ENCODE measurements around the gene POU6F2.

Gene POU6F2

GRCh38 chr7:39128287-39128843 is 150.7 kb downstream of the POU6F2 start:
- no peak for DNase-seq (ENCODE audit: low read depth in 2 of 2)

GRCh38 chr7:39130274-39130673 is 152.6 kb downstream of the POU6F2 start:
- DNase-seq (ENCODE audit: low read depth in 2 of 2), result no peak

- no peak for DNase-seq (ENCODE audit: low read depth in 2 of 2)
Measured at GRCh38 chr7:39130857-39131526, 153.3 kb downstream of the POU6F2 start.

- DNase-seq (ENCODE audit: low read depth in 2 of 2), result no peak
Measured at GRCh38 chr7:39132306-39132705, 154.6 kb downstream of the POU6F2 start.

- no peak for DNase-seq (ENCODE audit: low read depth in 2 of 2)
Measured at GRCh38 chr7:39133088-39133487, 155.4 kb downstream of the POU6F2 start.

GRCh38 chr7:39137480-39137879 is 159.8 kb downstream of the POU6F2 start:
- no peak for DNase-seq (ENCODE audit: low read depth in 2 of 2)

- no peak for DNase-seq (ENCODE audit: low read depth in 2 of 2)
Measured at GRCh38 chr7:39142750-39143149, 165.0 kb downstream of the POU6F2 start.

GRCh38 chr7:39144420-39144819 is 166.7 kb downstream of the POU6F2 start:
- DNase-seq (ENCODE audit: low read depth in 2 of 2), result no peak

GRCh38 chr7:39145283-39145682 is 167.6 kb downstream of the POU6F2 start:
- no peak for DNase-seq (ENCODE audit: low read depth in 2 of 2)

- DNase-seq (ENCODE audit: low read depth in 2 of 2), result no peak
Measured at GRCh38 chr7:39145935-39146334, 168.2 kb downstream of the POU6F2 start.

GRCh38 chr7:39152701-39153100 is 175.0 kb downstream of the POU6F2 start:
- DNase-seq (ENCODE audit: low read depth in 2 of 2), result no peak

GRCh38 chr7:39153113-39153512 is 175.4 kb downstream of the POU6F2 start:
- no peak for DNase-seq (ENCODE audit: low read depth in 2 of 2)

- no peak for DNase-seq (ENCODE audit: low read depth in 2 of 2)
Measured at GRCh38 chr7:39153647-39154046, 175.9 kb downstream of the POU6F2 start.

- DNase-seq (ENCODE audit: low read depth in 2 of 2), result no peak
Measured at GRCh38 chr7:39154815-39155214, 177.1 kb downstream of the POU6F2 start.

- DNase-seq (ENCODE audit: low read depth in 2 of 2), result no peak
Measured at GRCh38 chr7:39158367-39158766, 180.7 kb downstream of the POU6F2 start.

GRCh38 chr7:39161903-39162302 is 184.2 kb downstream of the POU6F2 start:
- no peak for DNase-seq (ENCODE audit: low read depth in 2 of 2)

- DNase-seq (ENCODE audit: low read depth in 2 of 2), result no peak
Measured at GRCh38 chr7:39164887-39165286, 187.2 kb downstream of the POU6F2 start.

GRCh38 chr7:39168403-39169098 is 190.8 kb downstream of the POU6F2 start:
- no peak for DNase-seq (ENCODE audit: low read depth in 2 of 2)

- no peak for DNase-seq (ENCODE audit: low read depth in 2 of 2)
Measured at GRCh38 chr7:39172137-39172536, 194.4 kb downstream of the POU6F2 start.

- DNase-seq (ENCODE audit: low read depth in 2 of 2), result no peak
Measured at GRCh38 chr7:39181398-39181797, 203.7 kb downstream of the POU6F2 start.

GRCh38 chr7:39183796-39184195 is 206.1 kb downstream of the POU6F2 start:
- no peak for DNase-seq (ENCODE audit: low read depth in 2 of 2)

- no peak for DNase-seq (ENCODE audit: low read depth in 2 of 2)
Measured at GRCh38 chr7:39184391-39184790, 206.7 kb downstream of the POU6F2 start.

- no peak for DNase-seq (ENCODE audit: low read depth in 2 of 2)
Measured at GRCh38 chr7:39186131-39186530, 208.4 kb downstream of the POU6F2 start.
